ENCODE data around the gene TUSC2.

Gene TUSC2

GRCh38 chr3:50354186-50354764 lies 26.3 kb upstream of the TUSC2 start:
- no peak for DNase-seq

GRCh38 chr3:50353245-50354004 lies 25.4 kb upstream of the TUSC2 start:
- no peak for DNase-seq

- no peak for DNase-seq
Observed at GRCh38 chr3:50352781-50353180, 24.8 kb upstream of the TUSC2 start.

GRCh38 chr3:50351323-50351697 lies 23.3 kb upstream of the TUSC2 start:
- DNase-seq = no peak

- DNase-seq = peak; percentile 99
Observed at GRCh38 chr3:50350527-50351322, 22.7 kb upstream of the TUSC2 start, which contains the start of the genes CYB561D2 and NPRL2. Gene CYB561D2, plus strand, starts transcription at chr3:50350862. Its CDS starts 572 bp downstream, at chr3:50351434. Gene NPRL2, minus strand, starts transcription at chr3:50350775. Its CDS starts 123 bp downstream, at chr3:50350652.

GRCh38 chr3:50350213-50350526 lies 22.1 kb upstream of the TUSC2 start:
- no peak for DNase-seq

DNA sequence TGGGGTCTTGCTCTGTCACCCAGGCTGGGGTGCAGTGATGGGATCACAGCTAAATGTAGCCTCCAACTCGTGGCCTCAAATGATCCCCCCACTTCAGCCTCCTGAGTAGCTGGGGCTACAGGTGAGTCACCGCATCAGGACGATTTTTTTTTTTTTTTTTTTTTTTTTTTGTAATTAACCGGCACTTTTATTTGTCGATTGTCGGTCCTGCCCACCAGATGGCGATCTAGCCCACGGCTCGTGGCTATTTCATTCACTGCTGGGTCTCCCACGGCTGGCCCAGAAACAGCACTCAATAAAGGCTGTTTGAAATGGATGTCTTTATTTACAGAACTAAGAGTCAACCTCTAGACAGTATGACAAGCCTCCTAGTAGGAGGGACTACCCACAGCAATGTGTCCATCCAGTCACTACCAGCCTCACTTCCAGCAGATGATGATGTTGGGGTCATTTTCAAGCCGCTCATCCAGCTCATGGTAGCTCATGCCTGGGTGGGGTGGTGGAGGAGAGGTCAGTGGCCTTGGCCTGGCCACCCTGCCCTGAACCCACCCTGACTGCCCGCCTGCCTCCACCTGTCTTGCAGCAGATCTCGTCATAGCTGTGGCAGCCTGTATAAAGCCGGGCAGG lies 19.3 kb upstream of the TUSC2 start:
- DNase-seq = peak; percentile 76

- peak; percentile 87 for DNase-seq
Observed at GRCh38 chr3:50345586-50346234, 17.7 kb upstream of the TUSC2 start, which contains the start of gene ZMYND10. Gene ZMYND10, minus strand, starts transcription at chr3:50345732. Its CDS starts 153 bp downstream, at chr3:50345579.

- no peak for DNase-seq
Observed at GRCh38 chr3:50345008-50345407, 17.0 kb upstream of the TUSC2 start.

- DNase-seq = no peak
Observed at GRCh38 chr3:50342813-50343633, 15.0 kb upstream of the TUSC2 start.

GRCh38 chr3:50341996-50342650 lies 14.1 kb upstream of the TUSC2 start:
- DNase-seq = no peak

GRCh38 chr3:50341537-50341936 lies 13.5 kb upstream of the TUSC2 start:
- DNase-seq = no peak

DNA sequence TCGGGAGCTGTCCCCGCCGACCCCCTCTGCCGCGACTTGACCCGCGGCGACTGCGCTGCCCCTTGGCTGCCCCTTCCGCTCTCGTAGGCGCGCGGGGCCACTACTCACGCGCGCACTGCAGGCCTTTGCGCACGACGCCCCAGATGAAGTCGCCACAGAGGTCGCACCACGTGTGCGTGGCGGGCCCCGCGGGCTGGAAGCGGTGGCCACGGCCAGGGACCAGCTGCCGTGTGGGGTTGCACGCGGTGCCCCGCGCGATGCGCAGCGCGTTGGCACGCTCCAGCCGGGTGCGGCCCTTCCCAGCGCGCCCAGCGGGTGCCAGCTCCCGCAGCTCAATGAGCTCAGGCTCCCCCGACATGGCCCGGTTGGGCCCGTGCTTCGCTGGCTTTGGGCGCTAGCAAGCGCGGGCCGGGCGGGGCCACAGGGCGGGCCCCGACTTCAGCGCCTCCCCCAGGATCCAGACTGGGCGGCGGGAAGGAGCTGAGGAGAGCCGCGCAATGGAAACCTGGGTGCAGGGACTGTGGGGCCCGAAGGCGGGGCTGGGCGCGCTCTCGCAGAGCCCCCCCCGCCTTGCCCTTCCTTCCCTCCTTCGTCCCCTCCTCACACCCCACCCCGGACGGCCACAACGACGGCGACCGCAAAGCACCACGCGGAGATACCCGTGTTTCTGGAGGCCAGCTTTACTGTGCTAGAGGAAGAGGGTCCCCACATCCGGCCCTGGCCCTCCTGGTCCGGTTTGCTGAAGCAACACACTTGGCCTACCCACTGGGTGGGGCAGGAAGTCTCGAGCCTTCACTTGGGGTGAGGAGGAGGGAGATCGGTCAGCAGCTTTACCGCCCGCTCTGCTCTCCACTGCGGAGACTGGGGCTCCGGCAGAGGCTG lies 12.7 kb upstream of the TUSC2 start, which contains the start of gene RASSF1:
RASSF1 (minus strand) TSS at position 389 of the 882 bp plus-strand sequence; CDS start at position 358, 31 bp downstream.
- peak; percentile 91 for DNase-seq

GRCh38 chr3:50340147-50340447 lies 12.1 kb upstream of the TUSC2 start:
- DNase-seq = no peak

GRCh38 chr3:50339485-50340146 lies 11.6 kb upstream of the TUSC2 start:
- DNase-seq = no peak

DNA sequence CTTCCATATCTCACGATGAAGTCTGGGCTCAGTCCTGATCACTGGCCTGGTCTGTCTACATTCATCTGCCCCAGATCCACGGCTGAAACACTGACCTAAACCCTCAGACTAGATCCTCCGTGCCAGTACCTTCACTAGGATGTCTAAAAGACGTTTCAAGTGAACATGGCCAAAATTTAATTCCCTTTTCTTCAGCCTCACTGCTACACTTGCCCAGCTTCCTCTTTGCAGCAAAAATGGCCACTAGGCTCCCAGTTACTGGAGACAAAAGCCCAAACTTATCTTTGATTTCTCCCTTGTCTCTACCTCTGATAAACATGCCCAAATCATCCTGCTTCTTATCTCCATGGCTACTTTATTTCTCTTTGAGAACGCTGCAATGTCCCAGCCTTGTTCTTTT lies 10.9 kb upstream of the TUSC2 start:
- DNase-seq = no peak

- DNase-seq = peak; percentile 100
Observed at GRCh38 chr3:50337175-50337861, 9.3 kb upstream of the TUSC2 start.

GRCh38 chr3:50336452-50337174 lies 8.6 kb upstream of the TUSC2 start:
- no peak for DNase-seq
